SK-N-SH (cell line): Measurements from ENCODE around the gene OSGIN1.

Experiments used
- CHD2 ChIP-seq: fragments of 150-350 bp; IDR thresholded peaks from 2 replicates; pipeline ENCODE4 v1.6.1; 2018; ENCODE audit warnings: low read length; ENCODE audit not compliant: partially characterized antibody
- CTCF ChIP-seq: fragments of 200-600 bp; sonication (generic); IDR thresholded peaks from 2 replicates; pipeline ENCODE4 v1.6.1; 2017; ENCODE audit warnings: antibody characterized with exemption, mild to moderate bottlenecking, moderate library complexity
- EP300 ChIP-seq, 2 experiments: IDR thresholded peaks; 2 replicates each; pipeline versions ENCODE4 v1.4.0 to v1.6.1; 2012; ENCODE audit warnings: borderline replicate concordance in 1 of 2, low read depth in 1 of 2, low read length in 1 of 2
- FOXJ3 ChIP-seq: sonication (generic); formaldehyde crosslinking; IDR thresholded peaks from 2 replicates; pipeline ENCODE4 v1.5.1; 2020; ENCODE audit warnings: mild to moderate bottlenecking, missing genetic modification reagents
- GATA2 ChIP-seq: sonication (generic); formaldehyde crosslinking; IDR thresholded peaks from 2 replicates; pipeline ENCODE4 v1.5.0; 2020; ENCODE audit warnings: mild to moderate bottlenecking, missing genetic modification reagents
- JUND ChIP-seq: IDR thresholded peaks from 2 replicates; pipeline ENCODE4 v1.4.0; 2012
- MAX ChIP-seq: IDR thresholded peaks from 2 replicates; pipeline ENCODE4 v1.4.0; 2012; ENCODE audit warnings: low read depth
- MXI1 ChIP-seq: IDR thresholded peaks from 2 replicates; pipeline ENCODE4 v1.6.1; 2012; ENCODE audit warnings: mild to moderate bottlenecking, low read depth, low read length, improper control_type of control experiment
- NRF1 ChIP-seq: IDR thresholded peaks from 2 replicates; pipeline ENCODE4 v1.6.1; 2012; ENCODE audit warnings: low read depth, mild to moderate bottlenecking, low read length
- POLR2AphosphoS5 ChIP-seq: IDR thresholded peaks from 2 replicates; pipeline ENCODE4 v1.6.1; 2012; ENCODE audit warnings: low read depth, low read length
- REST ChIP-seq: IDR thresholded peaks from 2 replicates; pipeline ENCODE4 v1.6.1; 2012; ENCODE audit warnings: mild to moderate bottlenecking, low read depth, low read length, moderate library complexity
- SMC3 ChIP-seq: IDR thresholded peaks from 2 replicates; pipeline ENCODE4 v1.6.1; 2012; ENCODE audit warnings: low read depth, low read length, improper control_type of control experiment
- TAF1 ChIP-seq: IDR thresholded peaks from 2 replicates; pipeline ENCODE4 v1.6.1; 2012; ENCODE audit warnings: low read depth, mild to moderate bottlenecking, low read length, moderate library complexity, borderline replicate concordance
- USF2 ChIP-seq: fragments of 150-350 bp; IDR thresholded peaks from 2 replicates; pipeline ENCODE4 v1.6.1; 2017; ENCODE audit warnings: antibody characterized with exemption, low read length, low read depth, borderline replicate concordance

- TF ChIP-seq CTCF (no peak), EP300 (IDR thresholded peaks at IDR 0.05; ENCODE audit: borderline replicate concordance in 1 of 2, low read depth in 1 of 2, low read length in 1 of 2) (no peak), MXI1 (no peak), GATA2 (CRISPR knock-in tag) (no peak), CHD2 (no peak), SMC3 (no peak), POLR2AphosphoS5 (no peak), FOXJ3 (no peak), NRF1 (no peak), JUND (no peak), TAF1 (no peak), USF2 (no peak), MAX (no peak), REST (no peak)
Measured at GRCh38 chr16:83972256-83973008, 19.4 kb downstream of the OSGIN1 start.
